Activated T-helper 1 cell treated with anti-CD3 and anti-CD28 coated beads, Interleukin-2, amount 50 U/mL, for 16 hours (primary cell): ENCODE measurements around the gene NOPCHAP1.
"Not testable (repeated sequence)": the region's sequence is repeated elsewhere in the genome, so short reads cannot be mapped to it uniquely, and the experiment has no call there.

ENCODE experiments used
- DNase-seq, 2 donors: peaks; one replicate each; pipeline ENCODE4 v3.0.0-alpha.2; 2020; ENCODE audit warnings: low read depth in 1 of 2, low spot score in 1 of 2

Gene NOPCHAP1

GRCh38 chr12:104986022-104986941 is at the start of gene NOPCHAP1:
Gene NOPCHAP1, plus strand, starts transcription at chr12:104986316. Its CDS starts 37 bp downstream, at chr12:104986353.
- peak; percentile 68 to 69 for DNase-seq

- DNase-seq, result no peak
Observed at GRCh38 chr12:104938371-104938770, 47.7 kb upstream of the NOPCHAP1 start.

- DNase-seq, result no peak
Observed at GRCh38 chr12:104939089-104939488, 47.0 kb upstream of the NOPCHAP1 start.

- no peak for DNase-seq
Observed at GRCh38 chr12:104941454-104941853, 44.7 kb upstream of the NOPCHAP1 start.

GRCh38 chr12:104942075-104942474 is 44.0 kb upstream of the NOPCHAP1 start:
- DNase-seq, result no peak

- DNase-seq, result not testable (repeated sequence)
Observed at GRCh38 chr12:104943401-104943800, 42.7 kb upstream of the NOPCHAP1 start.

- DNase-seq, result no peak
Observed at GRCh38 chr12:104944252-104944651, 41.9 kb upstream of the NOPCHAP1 start.

DNA sequence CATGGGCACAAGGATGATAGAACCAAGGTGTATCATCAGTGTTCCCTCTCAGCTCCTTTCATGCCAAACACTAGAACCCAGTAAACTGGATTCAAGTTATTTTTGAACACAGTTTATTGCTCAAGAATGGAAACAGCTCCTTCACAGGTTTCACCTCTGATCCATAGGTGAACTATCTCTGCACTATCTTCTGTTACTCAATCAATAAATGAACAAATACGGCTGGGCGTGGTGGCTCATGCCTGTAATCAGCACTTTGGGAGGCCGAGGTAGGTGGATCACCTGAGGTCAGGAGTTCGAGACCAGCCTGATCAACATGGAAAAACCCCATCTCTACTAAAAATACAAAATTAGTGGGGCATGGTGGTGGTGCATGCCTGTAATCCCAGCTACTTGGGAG is 37.4 kb upstream of the NOPCHAP1 start:
- not testable (repeated sequence) for DNase-seq

- DNase-seq, result no peak
Observed at GRCh38 chr12:104951759-104952509, 34.2 kb upstream of the NOPCHAP1 start.

DNA sequence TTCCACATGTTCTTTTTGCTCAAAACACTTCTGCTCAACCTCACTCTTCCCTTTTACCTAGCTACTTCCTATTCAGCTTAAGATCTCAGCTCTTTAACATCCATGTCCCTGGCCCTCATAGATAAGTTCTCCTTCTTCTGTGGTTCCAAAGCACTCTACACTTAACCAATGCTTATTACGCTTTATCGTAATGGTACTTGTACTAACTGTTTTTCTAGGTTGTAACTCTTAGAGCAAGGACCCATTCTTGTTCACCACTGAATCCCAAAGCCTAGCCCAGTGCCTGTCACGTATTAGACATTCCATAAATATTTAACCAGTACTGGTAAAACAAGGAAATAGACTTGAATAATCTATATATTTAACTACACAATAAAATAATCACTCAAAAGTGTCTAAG is 33.3 kb upstream of the NOPCHAP1 start:
- no peak for DNase-seq

DNA sequence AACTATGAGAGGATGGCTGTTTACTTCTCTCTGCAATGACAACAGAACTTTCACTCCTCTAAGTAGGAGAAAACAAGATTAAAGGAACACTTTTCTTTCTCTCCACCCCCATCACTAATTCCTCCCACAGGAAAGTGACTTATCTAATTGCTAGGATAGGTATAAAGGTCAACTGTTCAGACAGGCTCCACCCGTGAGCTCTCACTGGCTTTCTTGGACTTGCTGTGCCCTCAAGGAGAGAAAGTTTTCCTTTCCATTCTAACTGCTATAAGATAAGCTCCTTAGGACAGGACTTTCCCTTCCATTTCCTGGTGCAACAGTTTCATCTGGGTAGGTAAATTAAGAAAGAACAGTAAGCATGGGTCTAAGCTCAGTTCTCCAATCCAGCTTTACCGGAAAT is 32.8 kb upstream of the NOPCHAP1 start:
- no peak for DNase-seq

DNA sequence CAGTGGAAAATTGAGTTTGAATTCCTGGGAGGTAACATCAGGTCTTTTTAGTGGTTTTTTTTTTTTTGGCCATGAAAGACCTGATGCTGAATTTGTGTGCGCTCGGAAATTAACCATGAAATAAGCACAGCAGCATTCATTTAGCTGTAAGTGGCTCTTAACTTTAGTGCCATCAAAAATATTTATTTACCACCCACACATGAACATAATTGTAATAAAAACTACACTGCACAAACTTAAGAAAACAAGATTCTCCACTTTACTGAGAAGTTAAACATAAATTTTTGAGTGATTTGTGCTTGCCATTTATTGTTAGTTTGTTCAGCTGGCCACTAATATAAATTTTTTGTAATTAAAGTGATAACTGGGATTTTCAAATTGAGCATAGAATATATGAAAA is 30.4 kb upstream of the NOPCHAP1 start:
- DNase-seq, result no peak

GRCh38 chr12:104956870-104957718 is 29.0 kb upstream of the NOPCHAP1 start:
- DNase-seq, result no peak

DNA sequence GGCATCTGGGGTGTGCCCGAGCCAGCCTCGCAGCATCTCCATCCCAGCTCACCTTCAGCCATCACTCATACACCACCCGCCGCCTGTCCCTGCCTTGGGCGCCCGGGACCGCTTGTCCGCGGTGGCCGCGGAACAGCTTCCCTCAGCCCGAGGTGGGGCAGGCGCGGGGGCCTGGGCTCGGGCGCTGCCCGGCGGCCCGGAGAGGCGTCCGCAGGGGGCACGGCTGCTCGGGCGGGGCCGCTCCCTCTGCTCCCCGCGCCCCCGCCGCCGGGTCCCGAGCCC is 28.5 kb upstream of the NOPCHAP1 start:
- peak; percentile 8 to 17 for DNase-seq

- peak; percentile 46 to 68 for DNase-seq
Observed at GRCh38 chr12:104958001-104958804, 27.9 kb upstream of the NOPCHAP1 start, which contains the start of gene SLC41A2. Gene SLC41A2, minus strand, starts transcription at chr12:104958290. Its CDS starts 29,763 bp downstream, at chr12:104928527.

DNA sequence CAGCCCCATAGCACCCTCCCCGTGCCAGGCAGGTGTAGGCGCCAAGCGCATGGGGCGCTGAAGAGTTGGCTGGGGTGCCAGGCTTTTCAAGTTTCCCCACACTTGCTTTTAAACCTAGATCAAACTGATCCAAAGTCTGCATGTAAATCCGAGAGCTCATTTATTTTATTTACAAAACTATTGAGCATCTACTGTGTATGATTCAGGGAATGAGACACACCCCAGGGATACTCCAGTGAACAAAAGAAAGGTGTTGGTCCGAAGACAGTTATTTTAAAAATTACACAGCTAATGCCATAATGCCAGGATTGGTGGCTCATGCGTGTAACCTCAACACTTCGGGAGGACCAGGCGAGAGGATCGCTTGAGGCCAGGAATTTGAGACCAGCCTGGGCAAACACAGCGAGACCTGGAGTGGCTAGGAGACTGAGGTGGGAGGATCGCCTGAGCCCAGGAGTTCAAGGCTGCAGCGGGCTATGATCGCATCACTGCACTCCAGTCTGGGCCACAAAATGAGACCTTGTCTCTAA is 27.2 kb upstream of the NOPCHAP1 start:
- DNase-seq, result no peak

DNA sequence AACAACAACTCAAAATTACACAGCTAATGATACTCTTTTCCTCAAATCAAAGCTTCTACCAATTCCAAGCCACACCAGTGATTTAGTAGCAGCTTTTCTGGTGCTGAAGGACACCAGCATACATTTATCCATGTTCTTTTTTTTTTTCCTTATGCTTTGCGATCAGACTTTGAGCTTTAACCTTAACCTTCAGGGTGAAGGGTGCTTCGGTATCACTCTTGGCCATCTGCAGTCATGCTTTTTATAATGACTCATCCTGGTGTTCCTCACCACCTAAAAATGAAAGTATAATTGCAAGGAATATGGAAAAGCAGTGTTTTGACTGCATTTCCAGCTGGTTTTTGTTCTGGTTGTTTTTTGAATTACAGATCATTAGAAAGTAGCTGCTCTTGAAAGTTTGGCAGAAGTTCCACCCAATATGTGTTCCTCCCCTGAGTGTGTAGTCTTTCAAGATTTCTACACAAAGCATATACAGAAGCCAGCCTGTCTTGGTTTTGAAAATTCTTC is 26.7 kb upstream of the NOPCHAP1 start:
- DNase-seq, result no peak

DNA sequence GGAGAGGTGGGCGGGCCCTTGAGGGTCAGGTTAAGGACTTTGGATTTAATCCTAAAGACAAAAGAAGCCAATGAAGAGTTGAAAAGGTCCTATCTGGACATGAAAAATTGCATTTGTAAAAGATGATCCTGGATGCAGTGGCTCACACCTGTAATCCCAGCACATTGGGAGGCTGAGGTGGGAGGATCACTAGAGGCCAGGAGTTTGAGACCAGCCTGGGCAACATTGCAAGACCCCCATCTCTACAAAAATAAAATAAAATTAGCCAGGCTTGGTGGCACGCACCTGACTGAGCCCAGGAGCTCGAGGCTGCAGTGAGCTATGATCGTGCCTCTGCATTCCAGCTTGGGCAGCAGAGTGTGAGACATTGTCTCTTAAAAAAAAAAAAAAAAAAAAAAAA is 25.7 kb upstream of the NOPCHAP1 start:
- DNase-seq, result no peak

- no peak for DNase-seq
Observed at GRCh38 chr12:104963757-104964156, 22.4 kb upstream of the NOPCHAP1 start.
